HepG2 (cell line): ENCODE data around the gene ACTN1. TPM values are rescaled to one million over a fixed set of nuclear protein-coding genes. Genes with fewer than 3 reads are reported as not detected.

ENCODE experiments used
- HNF4A ChIP-seq: sonication (generic); formaldehyde crosslinking; IDR thresholded peaks from 2 replicates; pipeline ENCODE4 v1.4.0; 2020; ENCODE audit warnings: missing genetic modification reagents
- KLF12 ChIP-seq: sonication (generic); formaldehyde crosslinking; IDR thresholded peaks from 2 replicates; pipeline ENCODE4 v1.4.0; 2020; ENCODE audit warnings: missing genetic modification reagents, borderline replicate concordance
- KLF15 ChIP-seq: sonication (generic); formaldehyde crosslinking; IDR thresholded peaks from 2 replicates; pipeline ENCODE4 v1.8.1; 2023; ENCODE audit warnings: borderline replicate concordance, mild to moderate bottlenecking, inconsistent platforms, missing genetic modification reagents, mixed read lengths
- ZNF317 ChIP-seq: sonication (generic); formaldehyde crosslinking; IDR thresholded peaks from 2 replicates; pipeline ENCODE4 v1.5.0; 2020; ENCODE audit warnings: mild to moderate bottlenecking, missing genetic modification reagents
- polyA plus RNA-seq, 8 experiments: library from polyadenylated mRNA; depleted of rRNA in 3 of 8; stranded (reverse) in 7 of 8; unstranded in 1 of 8; fragments of >200 nt; fragmentation: Illumina TruSeq in 4 of 8; extraction: Trizol in 4 of 8; gene quantifications; 2 replicates each; pipeline versions ENCODE4 v1.2.1 to v1.2.3, GENCODE V29; 2011 to 2016; ENCODE audit warnings: low read depth in 4 of 8, missing spikeins in 1 of 8, mixed read lengths in 1 of 8; ENCODE audit not compliant: insufficient read depth in 1 of 8
- total RNA-seq, 5 experiments: library from RNA; depleted of rRNA; stranded (reverse); fragments of >200 nt; fragmentation: Illumina TruSeq; extraction: Trizol; gene quantifications; 2 replicates each; pipeline ENCODE4 v1.2.3, GENCODE V29; 2016; ENCODE audit warnings: low read depth in 1 of 5
- TF ChIP-seq, protein P1 (sequence below): sonication (generic); formaldehyde crosslinking; IDR thresholded peaks from 2 replicates; pipeline ENCODE4 v1.4.0; 2020; ENCODE audit warnings: missing genetic modification reagents, borderline replicate concordance
- TF ChIP-seq, protein P2 (sequence below): sonication (generic); formaldehyde crosslinking; IDR thresholded peaks from 2 replicates; pipeline ENCODE4 v1.5.0; 2020; ENCODE audit warnings: missing genetic modification reagents
- TF ChIP-seq, protein P3 (sequence below): sonication (generic); formaldehyde crosslinking; IDR thresholded peaks from 2 replicates; pipeline ENCODE4 v1.5.0; 2020; ENCODE audit warnings: missing genetic modification reagents

The ACTN1 gene
- total and polyA plus RNA-seq, 2 of the 13 experiments (the other 11 are each of a cell fraction or from before 2014, with no cell fraction given): 58.6 to 162 TPM

DNA sequence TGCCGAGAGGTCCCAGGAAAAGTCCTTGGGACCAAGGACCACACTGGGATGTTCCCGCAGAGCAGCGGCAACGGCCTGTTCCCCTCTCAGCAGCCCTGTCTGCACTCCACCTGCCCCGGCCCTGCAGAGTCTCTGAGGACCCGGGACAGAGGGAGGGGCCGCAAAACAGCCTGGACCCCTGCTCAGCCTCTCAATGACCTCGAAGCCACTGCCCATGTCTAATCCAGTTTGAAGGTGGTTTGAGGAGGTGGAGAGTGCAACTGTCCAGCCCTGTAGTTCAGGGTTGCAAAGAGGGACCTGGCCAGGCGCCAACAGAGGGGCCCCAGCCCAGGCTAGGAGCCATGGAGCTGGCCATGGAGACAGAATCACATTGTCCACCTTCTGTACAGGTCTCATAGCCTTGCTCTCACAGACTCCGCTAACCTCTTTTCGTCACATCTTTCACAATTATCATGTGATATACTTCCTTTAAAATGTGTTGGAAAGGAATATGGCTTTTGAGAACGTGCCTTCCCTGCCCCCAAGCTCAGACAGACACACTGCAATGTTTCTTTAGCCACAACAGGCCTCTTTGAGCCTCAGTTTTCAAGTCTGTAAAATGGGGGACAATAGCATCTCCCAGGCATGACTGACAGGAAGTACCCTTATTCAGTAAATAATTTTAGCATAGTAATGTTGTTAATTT lies 49.3 kb downstream of the ACTN1 start (continued):
- TF ChIP-seq, protein P1, sequence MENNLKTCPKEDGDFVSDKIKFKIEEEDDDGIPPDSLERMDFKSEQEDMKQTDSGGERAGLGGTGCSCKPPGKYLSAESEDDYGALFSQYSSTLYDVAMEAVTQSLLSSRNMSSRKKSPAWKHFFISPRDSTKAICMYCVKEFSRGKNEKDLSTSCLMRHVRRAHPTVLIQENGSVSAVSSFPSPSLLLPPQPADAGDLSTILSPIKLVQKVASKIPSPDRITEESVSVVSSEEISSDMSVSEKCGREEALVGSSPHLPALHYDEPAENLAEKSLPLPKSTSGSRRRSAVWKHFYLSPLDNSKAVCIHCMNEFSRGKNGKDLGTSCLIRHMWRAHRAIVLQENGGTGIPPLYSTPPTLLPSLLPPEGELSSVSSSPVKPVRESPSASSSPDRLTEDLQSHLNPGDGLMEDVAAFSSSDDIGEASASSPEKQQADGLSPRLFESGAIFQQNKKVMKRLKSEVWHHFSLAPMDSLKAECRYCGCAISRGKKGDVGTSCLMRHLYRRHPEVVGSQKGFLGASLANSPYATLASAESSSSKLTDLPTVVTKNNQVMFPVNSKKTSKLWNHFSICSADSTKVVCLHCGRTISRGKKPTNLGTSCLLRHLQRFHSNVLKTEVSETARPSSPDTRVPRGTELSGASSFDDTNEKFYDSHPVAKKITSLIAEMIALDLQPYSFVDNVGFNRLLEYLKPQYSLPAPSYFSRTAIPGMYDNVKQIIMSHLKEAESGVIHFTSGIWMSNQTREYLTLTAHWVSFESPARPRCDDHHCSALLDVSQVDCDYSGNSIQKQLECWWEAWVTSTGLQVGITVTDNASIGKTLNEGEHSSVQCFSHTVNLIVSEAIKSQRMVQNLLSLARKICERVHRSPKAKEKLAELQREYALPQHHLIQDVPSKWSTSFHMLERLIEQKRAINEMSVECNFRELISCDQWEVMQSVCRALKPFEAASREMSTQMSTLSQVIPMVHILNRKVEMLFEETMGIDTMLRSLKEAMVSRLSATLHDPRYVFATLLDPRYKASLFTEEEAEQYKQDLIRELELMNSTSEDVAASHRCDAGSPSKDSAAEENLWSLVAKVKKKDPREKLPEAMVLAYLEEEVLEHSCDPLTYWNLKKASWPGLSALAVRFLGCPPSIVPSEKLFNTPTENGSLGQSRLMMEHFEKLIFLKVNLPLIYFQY (CRISPR knock-in tag): no peak
- TF ChIP-seq KLF12: no peak
- TF ChIP-seq ZNF317 (CRISPR knock-in tag): no peak
- TF ChIP-seq, protein P2, sequence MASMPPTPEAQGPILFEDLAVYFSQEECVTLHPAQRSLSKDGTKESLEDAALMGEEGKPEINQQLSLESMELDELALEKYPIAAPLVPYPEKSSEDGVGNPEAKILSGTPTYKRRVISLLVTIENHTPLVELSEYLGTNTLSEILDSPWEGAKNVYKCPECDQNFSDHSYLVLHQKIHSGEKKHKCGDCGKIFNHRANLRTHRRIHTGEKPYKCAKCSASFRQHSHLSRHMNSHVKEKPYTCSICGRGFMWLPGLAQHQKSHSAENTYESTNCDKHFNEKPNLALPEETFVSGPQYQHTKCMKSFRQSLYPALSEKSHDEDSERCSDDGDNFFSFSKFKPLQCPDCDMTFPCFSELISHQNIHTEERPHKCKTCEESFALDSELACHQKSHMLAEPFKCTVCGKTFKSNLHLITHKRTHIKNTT (CRISPR knock-in tag): no peak
- TF ChIP-seq, protein P3, sequence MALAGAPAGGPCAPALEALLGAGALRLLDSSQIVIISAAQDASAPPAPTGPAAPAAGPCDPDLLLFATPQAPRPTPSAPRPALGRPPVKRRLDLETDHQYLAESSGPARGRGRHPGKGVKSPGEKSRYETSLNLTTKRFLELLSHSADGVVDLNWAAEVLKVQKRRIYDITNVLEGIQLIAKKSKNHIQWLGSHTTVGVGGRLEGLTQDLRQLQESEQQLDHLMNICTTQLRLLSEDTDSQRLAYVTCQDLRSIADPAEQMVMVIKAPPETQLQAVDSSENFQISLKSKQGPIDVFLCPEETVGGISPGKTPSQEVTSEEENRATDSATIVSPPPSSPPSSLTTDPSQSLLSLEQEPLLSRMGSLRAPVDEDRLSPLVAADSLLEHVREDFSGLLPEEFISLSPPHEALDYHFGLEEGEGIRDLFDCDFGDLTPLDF (CRISPR knock-in tag): no peak
- no peak for TF ChIP-seq KLF15 (CRISPR knock-in tag)
- TF ChIP-seq HNF4A (CRISPR knock-in tag): peak; percentile 38
